Vagina (tissue), 2 donors: ENCODE data around the gene RYR3. TPM values are rescaled to one million over a fixed set of nuclear protein-coding genes. Genes with fewer than 3 reads are reported as not detected.

Experiments used
- DNase-seq, 2 donors: peaks; one replicate each; pipeline ENCODE4 v3.0.0-alpha.2; 2017; ENCODE audit errors: extremely low spot score in 2 of 2
- H3K27ac ChIP-seq: fragments of 200-600 bp; sonication (generic); one replicate; pipeline ENCODE4 v1.5.1; 2019
- H3K27me3 ChIP-seq: fragments of 200-600 bp; sonication (generic); one replicate; pipeline ENCODE4 v1.5.1; 2019
- H3K36me3 ChIP-seq, 2 donors: fragments of 200-600 bp; sonication (generic); one replicate each; pipeline ENCODE4 v1.5.1; 2017 to 2019
- H3K4me1 ChIP-seq: fragments of 200-600 bp; sonication (generic); one replicate; pipeline ENCODE4 v1.5.1; 2019
- H3K4me3 ChIP-seq, 2 donors: fragments of 200-600 bp; sonication (generic); 1 replicate in 1 of 2; 2 replicates in 1 of 2; pipeline ENCODE4 v1.5.1; 2016 to 2019
- H3K9me3 ChIP-seq: fragments of 200-600 bp; sonication (generic); one replicate; pipeline ENCODE4 v1.5.1; 2019
- POLR2A ChIP-seq, 2 donors: fragments of 450-650 bp; IDR thresholded peaks; one replicate each; pipeline ENCODE4 v1.6.1; 2017; ENCODE audit warnings: antibody characterized with exemption in 2 of 2, mild to moderate bottlenecking in 2 of 2, moderate library complexity in 2 of 2
- POLR2AphosphoS5 ChIP-seq, 2 donors: sonication (generic); formaldehyde crosslinking; IDR thresholded peaks; one replicate each; pipeline ENCODE4 v1.9.0; 2017; ENCODE audit warnings: antibody characterized with exemption in 2 of 2, mild to moderate bottlenecking in 2 of 2, low read depth in 1 of 2; ENCODE audit not compliant: insufficient read depth in 1 of 2
- intact Hi-C: fragments of 100-400 bp; cut with DNase I; formaldehyde crosslinking; loops from one replicate; pipeline ENCODE4 v1.15.1; 2023
- total RNA-seq: library from RNA; depleted of rRNA; stranded (reverse); fragments of >200 nt; gene quantifications from one replicate; pipeline ENCODE4 v1.2.3, GENCODE V29; 2016
- TF ChIP-seq, protein P1 (sequence below), 3 experiments: fragments of 450-650 bp in 2 of 3; fragments of 200-600 bp in 1 of 3; sonication (generic) in 1 of 3; IDR thresholded peaks; one replicate each; pipeline ENCODE4 v1.5.1; 2017 to 2019; ENCODE audit warnings: antibody characterized with exemption in 3 of 3, mild to moderate bottlenecking in 2 of 3, moderate library complexity in 2 of 3

Gene RYR3
- total RNA-seq, 1 donor from 2014 or later = 16.5 TPM

GRCh38 chr15:33508703-33509102 lies 197.9 kb downstream of the RYR3 start:
- no peaks in the 10 kb centered on the region for H3K4me1 ChIP-seq
- intact Hi-C loops = no loop called here
- H3K36me3 ChIP-seq = no peaks in the 10 kb centered on the region
- no peak overlapping the region for H3K4me3 ChIP-seq
- no peak overlapping the region for H3K27ac ChIP-seq
- no peak for DNase-seq
- H3K9me3 ChIP-seq = no peaks in the 10 kb centered on the region
- TF ChIP-seq POLR2AphosphoS5 (IDR thresholded peaks at IDR 0.05; ENCODE audit: insufficient read depth in 1 of 2, low read depth in 1 of 2) (no peak), POLR2A (IDR thresholded peaks at IDR 0.05) (no peak)
- TF ChIP-seq, protein P1, sequence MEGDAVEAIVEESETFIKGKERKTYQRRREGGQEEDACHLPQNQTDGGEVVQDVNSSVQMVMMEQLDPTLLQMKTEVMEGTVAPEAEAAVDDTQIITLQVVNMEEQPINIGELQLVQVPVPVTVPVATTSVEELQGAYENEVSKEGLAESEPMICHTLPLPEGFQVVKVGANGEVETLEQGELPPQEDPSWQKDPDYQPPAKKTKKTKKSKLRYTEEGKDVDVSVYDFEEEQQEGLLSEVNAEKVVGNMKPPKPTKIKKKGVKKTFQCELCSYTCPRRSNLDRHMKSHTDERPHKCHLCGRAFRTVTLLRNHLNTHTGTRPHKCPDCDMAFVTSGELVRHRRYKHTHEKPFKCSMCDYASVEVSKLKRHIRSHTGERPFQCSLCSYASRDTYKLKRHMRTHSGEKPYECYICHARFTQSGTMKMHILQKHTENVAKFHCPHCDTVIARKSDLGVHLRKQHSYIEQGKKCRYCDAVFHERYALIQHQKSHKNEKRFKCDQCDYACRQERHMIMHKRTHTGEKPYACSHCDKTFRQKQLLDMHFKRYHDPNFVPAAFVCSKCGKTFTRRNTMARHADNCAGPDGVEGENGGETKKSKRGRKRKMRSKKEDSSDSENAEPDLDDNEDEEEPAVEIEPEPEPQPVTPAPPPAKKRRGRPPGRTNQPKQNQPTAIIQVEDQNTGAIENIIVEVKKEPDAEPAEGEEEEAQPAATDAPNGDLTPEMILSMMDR (IDR thresholded peaks at IDR 0.05) = no peak
- no peaks in the 10 kb centered on the region for H3K27me3 ChIP-seq

GRCh38 chr15:33515121-33515520 lies 204.4 kb downstream of the RYR3 start:
- intact Hi-C loops = no loop called here
- Histone ChIP-seq H3K9me3 (no peaks in the 10 kb centered on the region), H3K27me3 (no peaks in the 10 kb centered on the region), H3K27ac (no peak overlapping the region), H3K4me1 (no peaks in the 10 kb centered on the region), H3K4me3 (no peak overlapping the region), H3K36me3 (no peaks in the 10 kb centered on the region)
- TF ChIP-seq, protein P1 (IDR thresholded peaks at IDR 0.05) = no peak
- TF ChIP-seq POLR2AphosphoS5 (IDR thresholded peaks at IDR 0.05; ENCODE audit: insufficient read depth in 1 of 2, low read depth in 1 of 2) = no peak
- TF ChIP-seq POLR2A (IDR thresholded peaks at IDR 0.05) = no peak
- DNase-seq = no peak

- Histone ChIP-seq H3K27ac (no peak overlapping the region), H3K4me3 (no peak overlapping the region), H3K9me3 (no peaks in the 10 kb centered on the region), H3K27me3 (no peaks in the 10 kb centered on the region), H3K36me3 (no peaks in the 10 kb centered on the region), H3K4me1 (no peaks in the 10 kb centered on the region)
- TF ChIP-seq, protein P1 (IDR thresholded peaks at IDR 0.05) = no peak
- TF ChIP-seq POLR2AphosphoS5 (IDR thresholded peaks at IDR 0.05; ENCODE audit: insufficient read depth in 1 of 2, low read depth in 1 of 2) (no peak), POLR2A (IDR thresholded peaks at IDR 0.05) (no peak)
- DNase-seq = no peak
- intact Hi-C loops = no loop called here
Observed at GRCh38 chr15:33516563-33516962, 205.8 kb downstream of the RYR3 start.

GRCh38 chr15:33517944-33518343 lies 207.2 kb downstream of the RYR3 start:
- H3K4me1 ChIP-seq = no peaks in the 10 kb centered on the region
- intact Hi-C loops = no loop called here
- no peak for TF ChIP-seq POLR2A (IDR thresholded peaks at IDR 0.05)
- no peak for TF ChIP-seq POLR2AphosphoS5 (IDR thresholded peaks at IDR 0.05; ENCODE audit: insufficient read depth in 1 of 2, low read depth in 1 of 2)
- TF ChIP-seq, protein P1 (IDR thresholded peaks at IDR 0.05) = no peak

DNA sequence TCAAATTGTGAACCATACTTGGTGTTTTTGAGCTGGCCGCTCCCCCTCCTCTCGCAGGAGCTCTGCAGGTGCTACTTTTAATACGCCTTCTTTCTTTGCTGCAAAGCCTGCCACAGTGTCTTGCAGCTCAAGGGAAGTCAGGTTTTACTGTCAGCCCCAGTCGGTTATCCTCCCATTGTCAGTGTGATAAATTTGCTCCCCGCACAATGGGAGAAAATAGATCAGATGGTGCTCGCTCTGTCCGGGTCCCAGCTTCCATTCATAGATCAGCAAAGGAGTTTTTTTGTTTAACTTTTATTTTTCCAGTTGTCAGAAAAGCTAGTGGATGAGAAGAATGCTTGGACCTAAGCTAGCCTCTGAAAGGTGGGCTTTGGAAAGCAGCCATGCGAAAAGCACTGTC lies 207.7 kb downstream of the RYR3 start:
- no peak overlapping the region for H3K27ac ChIP-seq

More at GRCh38 chr15:33517944-33518343, 207.2 kb downstream of the RYR3 start:
- Histone ChIP-seq H3K27me3 (no peaks in the 10 kb centered on the region), H3K4me3 (no peak overlapping the region), H3K27ac (no peak overlapping the region), H3K36me3 (no peaks in the 10 kb centered on the region), H3K9me3 (no peaks in the 10 kb centered on the region)
- no peak for DNase-seq

More for the DNA sequence above, 207.7 kb downstream of the RYR3 start:
- Histone ChIP-seq H3K27me3 (no peaks in the 10 kb centered on the region), H3K9me3 (no peaks in the 10 kb centered on the region), H3K4me3 (no peak overlapping the region), H3K4me1 (no peaks in the 10 kb centered on the region), H3K36me3 (no peaks in the 10 kb centered on the region)
- TF ChIP-seq POLR2AphosphoS5 (IDR thresholded peaks at IDR 0.05; ENCODE audit: insufficient read depth in 1 of 2, low read depth in 1 of 2) = no peak
- TF ChIP-seq, protein P1 (IDR thresholded peaks at IDR 0.05) = no peak
- no peak for TF ChIP-seq POLR2A (IDR thresholded peaks at IDR 0.05)
- DNase-seq = no peak
- intact Hi-C loops = no loop called here
